GM12878 (cell line): ENCODE results near the gene HM13. TPM values are rescaled to one million over a fixed set of nuclear protein-coding genes. Genes with fewer than 3 reads are reported as not detected.

Source experiments
- ATAC-seq: fragments of 200-7000 bp; cut with Tn5 transposase; 3 replicates; pipeline ENCODE4 v1.9.1; 2020; ENCODE audit warnings: mild to moderate bottlenecking, moderate library complexity
- BruUV-seq: library from RNA; stranded (reverse); fragments of 400-500 nt; replicated peaks from 2 replicates; lab custom pipeline; 2021; lab: Mats Ljungman, UMichigan
- CTCF ChIA-PET: fragments of 300-600 bp; sonication (Branson Sonifier 250); formaldehyde crosslinking; extraction: SDS; loops from one replicate; lab custom pipeline; 2021; ENCODE audit warnings: inconsistent platforms; lab: Yijun Ruan, JAX
- POLR2A ChIA-PET: fragments of 350-600 bp; formaldehyde crosslinking; extraction: SDS; loops from one replicate; lab custom pipeline; 2021; ENCODE audit warnings: inconsistent platforms; lab: Charles Lee
- RAD21 ChIA-PET: fragments of 300-600 bp; sonication (Branson Sonifier 250); formaldehyde crosslinking; loops from one replicate; lab custom pipeline; 2023; ENCODE audit warnings: antibody characterized with exemption; ENCODE audit not compliant: unreplicated experiment; lab: Charles Lee
- SMC1A ChIA-PET: fragments of 300-600 bp; sonication (Branson Sonifier 250); formaldehyde crosslinking; loops from one replicate; lab custom pipeline; 2023; ENCODE audit not compliant: unreplicated experiment, uncharacterized antibody; lab: Charles Lee
- DNase-seq: peaks from one replicate; pipeline ENCODE4 v3.0.0-alpha.2; 2011; ENCODE audit warnings: low read depth, low spot score
- FAIRE-seq: peaks from 3 replicates; lab custom pipeline; 2011; peaks lifted over from hg19 to GRCh38; lab: Jason Lieb, UNC
- H2AFZ ChIP-seq: 2 replicates; pipeline ENCODE4 v1.6.0; 2011; ENCODE audit warnings: low read depth, low read length, control low read depth; ENCODE audit not compliant: control insufficient read depth
- H3K27ac ChIP-seq: 2 replicates; pipeline ENCODE4 v1.5.1; 2011; ENCODE audit warnings: control low read depth; ENCODE audit not compliant: control insufficient read depth, insufficient read depth
- H3K27me3 ChIP-seq, 2 experiments: replicated peaks in 1 of 2; 2 replicates each; pipeline versions ENCODE4 v1.6.0 to v1.6.1; 2011; ENCODE audit warnings: low read length in 1 of 2; ENCODE audit not compliant: control insufficient read depth in 2 of 2, insufficient read depth in 2 of 2
- H3K36me3 ChIP-seq, 2 experiments: 2 replicates each; pipeline ENCODE4 v1.5.1; 2011; ENCODE audit warnings: low read length in 1 of 2; ENCODE audit not compliant: control insufficient read depth in 2 of 2, insufficient read depth in 2 of 2
- H3K4me1 ChIP-seq: 2 replicates; pipeline ENCODE4 v1.6.1; 2011; ENCODE audit warnings: mild to moderate bottlenecking, low read length, moderate library complexity, mixed read lengths; ENCODE audit not compliant: control insufficient read depth, insufficient read depth
- H3K4me2 ChIP-seq: 2 replicates; pipeline ENCODE4 v1.6.0; 2011; ENCODE audit warnings: control low read depth; ENCODE audit not compliant: control insufficient read depth, insufficient read depth
- H3K4me3 ChIP-seq: fragments of 200-600 bp; sonication (generic); 2 replicates; pipeline ENCODE4 v1.5.1; 2016
- H3K79me2 ChIP-seq: 2 replicates; pipeline ENCODE4 v1.6.0; 2011; ENCODE audit warnings: low read length; ENCODE audit not compliant: control insufficient read depth, insufficient read depth
- H3K9ac ChIP-seq: 2 replicates; pipeline ENCODE4 v1.8.0; 2011; ENCODE audit warnings: low read length, control low read depth, mixed read lengths; ENCODE audit not compliant: control insufficient read depth, insufficient read depth
- H3K9me3 ChIP-seq: replicated peaks from 3 replicates; pipeline ENCODE4 v1.5.1; 2011; ENCODE audit warnings: mild to moderate bottlenecking, low read length; ENCODE audit not compliant: control insufficient read depth, insufficient read depth
- H4K20me1 ChIP-seq: 2 replicates; pipeline ENCODE4 v1.6.0; 2011; ENCODE audit not compliant: control insufficient read depth, insufficient read depth
- IKZF1 ChIP-seq: fragments of 450-650 bp; conservative IDR thresholded peaks from 2 replicates; pipeline ENCODE4 v1.6.1; 2017; ENCODE audit warnings: antibody characterized with exemption, mild to moderate bottlenecking
- KLF5 ChIP-seq: fragments of 450-650 bp; IDR thresholded peaks from 2 replicates; pipeline ENCODE4 v1.6.1; 2014; ENCODE audit warnings: mild to moderate bottlenecking; ENCODE audit not compliant: partially characterized antibody
- MTA2 ChIP-seq: fragments of 450-650 bp; IDR thresholded peaks from 2 replicates; pipeline ENCODE4 v1.6.1; 2016; ENCODE audit warnings: low read depth, mild to moderate bottlenecking, moderate library complexity
- MTA3 ChIP-seq: IDR thresholded peaks from 2 replicates; pipeline ENCODE4 v1.6.1; 2012; ENCODE audit warnings: low read length, inconsistent platforms, borderline replicate concordance
- USF2 ChIP-seq: IDR thresholded peaks from 2 replicates; pipeline ENCODE4 v1.6.1; 2011; ENCODE audit warnings: low read depth, low read length, improper control_type of control experiment, borderline replicate concordance
- ZBED1 ChIP-seq: IDR thresholded peaks from 2 replicates; pipeline ENCODE4 v1.6.1; 2016; ENCODE audit warnings: borderline replicate concordance
- WGBS: methylation state at CpG from one replicate; pipeline ENCODE4 v1.1.6; 2016; ENCODE audit warnings: low lambda C conversion rate; ENCODE audit not compliant: insufficient replicate concordance, insufficient coverage; ENCODE audit errors: missing lambda C conversion rate; 5-methylcytosine and 5-hydroxymethylcytosine counted together
- in situ Hi-C: fragments of 300-500 bp; cut with MboI; formaldehyde crosslinking; loops from 9 replicates; pipeline ENCODE4 v1.14.3; 2018; ENCODE audit warnings: mixed read lengths
- intact Hi-C: fragments of 100-400 bp; cut with micrococcal nuclease; formaldehyde crosslinking; loops from one replicate; pipeline ENCODE4 v1.14.2; 2022; ENCODE audit not compliant: unreplicated experiment
- polyA plus RNA-seq, 11 experiments: library from polyadenylated mRNA; depleted of rRNA in 4 of 11; unstranded in 6 of 11; stranded (reverse) in 5 of 11; fragments of >200 nt; fragmentation: Nextera tagmentation in 4 of 11; fragmentation: Illumina TruSeq in 1 of 11; extraction: Ambion mirVana in 4 of 11; extraction: Trizol in 1 of 11; gene quantifications; 1 replicate in 1 of 11; 2 replicates in 10 of 11; pipeline versions ENCODE4 v1.2.1 to v1.2.3, GENCODE V29; 2011 to 2016; ENCODE audit warnings: inconsistent platforms in 2 of 11, missing spikeins in 2 of 11, low read depth in 1 of 11
- total RNA-seq, 4 experiments: library from RNA; depleted of rRNA in 3 of 4; stranded (reverse); fragments of >200 nt in 3 of 4; fragmentation: Illumina TruSeq in 1 of 4; extraction: Trizol in 1 of 4; gene quantifications; 2 replicates each; pipeline versions ENCODE4 v1.2.1 to v1.2.3, GENCODE V29; 2013 to 2021

HM13 gene
- total and polyA plus RNA-seq, 10 of the 15 experiments (the other 5 are each of a cell fraction or from before 2014, with no cell fraction given) = 4.8 to 185 (median 81.7) TPM

GRCh38 chr20:31474097-31474436, 40.2 kb upstream of the HM13 start:
- H4K20me1 ChIP-seq = no peaks in the 10 kb centered on the region
- ATAC-seq = peak; percentile 84
- no peaks in the 10 kb centered on the region for H3K79me2 ChIP-seq
- H3K4me1 ChIP-seq = peaks cover 4% of the 10 kb centered on the region
- no peak overlapping the region for H3K9ac ChIP-seq
- H2AFZ ChIP-seq = no peak overlapping the region
- intact Hi-C loops = no loop called here
- no peaks in the 10 kb centered on the region for H3K36me3 ChIP-seq
- TF ChIP-seq MTA2 (no peak), MTA3 (no peak), IKZF1 (no peak), ZBED1 (no peak), USF2 (no peak), KLF5 (no peak)
- CTCF ChIA-PET = interaction anchor here (0.6 to 2.7 kb wide), 4 partner anchors 13 to 29 kb away, joined by 3 to 18 read pairs (median 4); no protein-coding TSS in a partner anchor
- no peaks in the 10 kb centered on the region for H3K9me3 ChIP-seq
- BruUV-seq = no TSS peak
- RAD21 ChIA-PET = interaction anchor here (1.4 kb wide), 1 partner anchor 29 kb away, joined by 5 read pairs; no protein-coding TSS in a partner anchor
- no peak overlapping the region for H3K4me3 ChIP-seq
- 0 out of 2 replicates have a peak overlapping the region, but pooled peaks have one; percentile 9 for H3K4me2 ChIP-seq
- POLR2A ChIA-PET = no interaction called here
- no peak overlapping the region for H3K27ac ChIP-seq
- DNase-seq = no peak
- SMC1A ChIA-PET = interaction anchor here (1.0 kb wide), 2 partner anchors 13 to 29 kb away, joined by 3 to 4 read pairs; no protein-coding TSS in a partner anchor
- peaks cover 10 to 13% of the 10 kb centered on the region in 2 experiments for H3K27me3 ChIP-seq
- in situ Hi-C loops = no loop called here
- WGBS = 3% methylated on average over 2 of the region's 2 CpGs
- no peak for FAIRE-seq
